Upper lobe of left lung (tissue), 6 donors: ENCODE data around the gene CBR4. TPM values are rescaled to one million over a fixed set of nuclear protein-coding genes. Genes with fewer than 3 reads are reported as not detected.
"Not testable (repeated sequence)": the region's sequence is repeated elsewhere in the genome, so short reads cannot be mapped to it uniquely, and the experiment has no call there.

Experiments
- ATAC-seq, 2 donors: fragments of 200-7000 bp; cut with Tn5 transposase; one replicate each; pipeline ENCODE4 v1.9.1; 2022; ENCODE audit warnings: mild to moderate bottlenecking in 2 of 2, moderate library complexity in 2 of 2; ENCODE audit not compliant: low FRiP score in 2 of 2
- DNase-seq, 2 donors: peaks; one replicate each; pipeline ENCODE4 v3.0.0-alpha.2; 2019 to 2020
- H3K27ac ChIP-seq, 4 donors: fragments of 200-600 bp; sonication (generic); one replicate each; pipeline ENCODE4 v1.5.1; 2016 to 2019
- H3K27me3 ChIP-seq, 4 donors: fragments of 200-600 bp; sonication (generic); one replicate each; pipeline ENCODE4 v1.5.1; 2017 to 2019
- H3K36me3 ChIP-seq, 4 donors: fragments of 200-600 bp; sonication (generic); one replicate each; pipeline ENCODE4 v1.5.1; 2016 to 2019
- H3K4me1 ChIP-seq, 4 donors: fragments of 200-600 bp; sonication (generic); one replicate each; pipeline ENCODE4 v1.5.1; 2018 to 2019
- H3K4me3 ChIP-seq, 4 donors: fragments of 200-600 bp; sonication (generic); one replicate each; pipeline ENCODE4 v1.5.1; 2017 to 2019; ENCODE audit warnings: mild to moderate bottlenecking in 2 of 4, moderate library complexity in 1 of 4
- H3K9me3 ChIP-seq, 4 donors: fragments of 200-600 bp; sonication (generic); one replicate each; pipeline ENCODE4 v1.5.1; 2018 to 2019
- CTCF ChIP-seq, 6 experiments: fragments of 450-650 bp in 4 of 6; fragments of 200-600 bp in 2 of 6; sonication (generic) in 2 of 6; IDR thresholded peaks; one replicate each; pipeline ENCODE4 v1.5.1; 2016 to 2019; ENCODE audit warnings: antibody characterized with exemption in 6 of 6
- EP300 ChIP-seq, 4 donors: sonication (generic); formaldehyde crosslinking; IDR thresholded peaks; one replicate each; pipeline ENCODE4 v1.5.1; 2017; ENCODE audit warnings: antibody characterized with exemption in 4 of 4, control low read depth in 2 of 4
- POLR2A ChIP-seq, 4 donors: fragments of 450-650 bp; IDR thresholded peaks; one replicate each; pipeline ENCODE4 v1.5.1; 2016 to 2017; ENCODE audit warnings: antibody characterized with exemption in 4 of 4, mild to moderate bottlenecking in 2 of 4
- POLR2AphosphoS5 ChIP-seq, 2 donors: sonication (generic); formaldehyde crosslinking; IDR thresholded peaks; one replicate each; pipeline ENCODE4 v1.5.1; 2017; ENCODE audit warnings: antibody characterized with exemption in 2 of 2
- WGBS, 2 donors: methylation state at CpG; one replicate each; pipeline ENCODE4 v1.1.5; 2017 to 2018; 5-methylcytosine and 5-hydroxymethylcytosine counted together
- total RNA-seq, 6 donors: library from RNA; depleted of rRNA in 4 of 6; stranded (reverse); fragments of >200 nt in 4 of 6; gene quantifications; one replicate each; pipeline versions ENCODE4 v1.1.0 to v1.2.1, GENCODE V29; 2016 to 2021
- donor health status: DM: no; HTN: no; CAD: no; lungs with moderate emphysema.
- donor health status: DM: no; HTN: yes; CAD: no; lungs with severe emphysema.

The CBR4 gene
- total RNA-seq, 6 donors from 2014 or later = 10.0 to 32.0 (median 15.9) TPM

- H3K27ac ChIP-seq = no peak overlapping the region
Observed at GRCh38 chr4:168998596-168998995, 11.5 kb downstream of the CBR4 start.

GRCh38 chr4:168995537-168996295, 14.3 kb downstream of the CBR4 start:
- DNase-seq (no peak), ATAC-seq (no peak)
- no peak overlapping the region for H3K4me3 ChIP-seq
- H3K4me1 ChIP-seq = no peaks in the 10 kb centered on the region
- H3K9me3 ChIP-seq = no peaks in the 10 kb centered on the region
- no peak overlapping the region for H3K27ac ChIP-seq
- WGBS, 2 donors = 34 to 49% methylated on average over 2 of the region's 2 CpGs
- no peak for TF ChIP-seq POLR2A (IDR thresholded peaks at IDR 0.05)
- no peak for TF ChIP-seq POLR2AphosphoS5 (IDR thresholded peaks at IDR 0.05)
- no peak for TF ChIP-seq EP300 (IDR thresholded peaks at IDR 0.05)
- TF ChIP-seq CTCF (IDR thresholded peaks at IDR 0.05) = peak in 2 of 6 experiments; percentile 10 to 18
- peaks cover 0 to 16% (median 1%) of the 10 kb centered on the region in 4 donors for H3K36me3 ChIP-seq
- no peaks in the 10 kb centered on the region for H3K27me3 ChIP-seq

More at GRCh38 chr4:168998596-168998995, 11.5 kb downstream of the CBR4 start:
- H3K36me3 ChIP-seq = peaks cover 0 to 42% (median 5%) of the 10 kb centered on the region in 4 donors
- no peaks in the 10 kb centered on the region for H3K27me3 ChIP-seq
- no peak for TF ChIP-seq CTCF (IDR thresholded peaks at IDR 0.05)
- TF ChIP-seq EP300 (IDR thresholded peaks at IDR 0.05) = no peak
- TF ChIP-seq POLR2AphosphoS5 (IDR thresholded peaks at IDR 0.05) = no peak
- TF ChIP-seq POLR2A (IDR thresholded peaks at IDR 0.05) = no peak
- H3K9me3 ChIP-seq = no peaks in the 10 kb centered on the region
- WGBS, 2 donors = 94 to 100% methylated on average over 1 of the region's 1 CpG
- no peak overlapping the region for H3K4me3 ChIP-seq
- H3K4me1 ChIP-seq = no peaks in the 10 kb centered on the region
- no peak for ATAC-seq
- DNase-seq = no peak

GRCh38 chr4:168994958-168995357, 15.1 kb downstream of the CBR4 start:
- DNase-seq (no peak), ATAC-seq (peak in 1 of 2 donors; percentile 84)

GRCh38 chr4:168993714-168994510, 16.1 kb downstream of the CBR4 start:
- H3K36me3 ChIP-seq = peaks cover 0 to 23% (median 7%) of the 10 kb centered on the region in 4 donors
- H3K9me3 ChIP-seq = no peaks in the 10 kb centered on the region
- H3K27ac ChIP-seq = no peak overlapping the region
- ATAC-seq (peak in 1 of 2 donors; percentile 61), DNase-seq (no peak)
- no peaks in the 10 kb centered on the region for H3K27me3 ChIP-seq
- TF ChIP-seq EP300 (IDR thresholded peaks at IDR 0.05) (no peak), POLR2AphosphoS5 (IDR thresholded peaks at IDR 0.05) (no peak), POLR2A (IDR thresholded peaks at IDR 0.05) (no peak), CTCF (IDR thresholded peaks at IDR 0.05) (no peak)
- H3K4me1 ChIP-seq = no peaks in the 10 kb centered on the region
- 81 to 88% methylated on average over 13 of the region's 13 CpGs for WGBS, 2 donors
- H3K4me3 ChIP-seq = no peak overlapping the region

More at GRCh38 chr4:168994958-168995357, 15.1 kb downstream of the CBR4 start:
- H3K27ac ChIP-seq = no peak overlapping the region
- no peak overlapping the region for H3K4me3 ChIP-seq
- peaks cover 0 to 16% (median 6%) of the 10 kb centered on the region in 4 donors for H3K36me3 ChIP-seq
- no peaks in the 10 kb centered on the region for H3K9me3 ChIP-seq
- H3K4me1 ChIP-seq = no peaks in the 10 kb centered on the region
- no peaks in the 10 kb centered on the region for H3K27me3 ChIP-seq
- TF ChIP-seq CTCF (IDR thresholded peaks at IDR 0.05) = no peak
- TF ChIP-seq POLR2A (IDR thresholded peaks at IDR 0.05) = no peak
- TF ChIP-seq EP300 (IDR thresholded peaks at IDR 0.05) = no peak
- no peak for TF ChIP-seq POLR2AphosphoS5 (IDR thresholded peaks at IDR 0.05)
- 73 to 95% methylated on average over 4 of the region's 4 CpGs for WGBS, 2 donors

- ATAC-seq, DNase-seq, H3K4me1 ChIP-seq, H3K27ac ChIP-seq, H3K9me3 ChIP-seq, H3K27me3 ChIP-seq, H3K4me3 ChIP-seq: not testable (repeated sequence)
- WGBS, 2 donors = 98% methylated on average over 7 of the region's 7 CpGs
- H3K36me3 ChIP-seq = peaks cover 0 to 23% (median 7%) of the 10 kb centered on the region in 4 donors
Observed at GRCh38 chr4:168992952-168993482, 17.0 kb downstream of the CBR4 start.
